HG03139 (cell line): ENCODE results near the gene SRRM1.

Experiments
- ATAC-seq: cut with Tn5 transposase; IDR thresholded peaks from one replicate; pipeline ENCODE4 v1.9.1; 2021; ENCODE audit not compliant: unreplicated experiment

Gene SRRM1

GRCh38 chr1:24642481-24643362 is at the start of gene SRRM1:
TSS of gene SRRM1 (plus strand) at chr1:24643302. CDS start at chr1:24643327, 25 bp downstream.
- peak; percentile 92 for ATAC-seq

- no peak for ATAC-seq
These were observed 48.8 kb upstream of the SRRM1 start for GRCh38 chr1:24594328-24594598.

GRCh38 chr1:24596401-24596880 is 46.7 kb upstream of the SRRM1 start:
- ATAC-seq, result no peak

GRCh38 chr1:24599265-24599664 is 43.8 kb upstream of the SRRM1 start:
- no peak for ATAC-seq

- no peak for ATAC-seq
These were observed 42.6 kb upstream of the SRRM1 start for GRCh38 chr1:24600551-24600950.

GRCh38 chr1:24605534-24606295 is 37.4 kb upstream of the SRRM1 start:
- no peak for ATAC-seq

- ATAC-seq, result no peak
These were observed 36.9 kb upstream of the SRRM1 start for GRCh38 chr1:24606296-24606605.

GRCh38 chr1:24606621-24607020 is 36.5 kb upstream of the SRRM1 start:
- no peak for ATAC-seq

GRCh38 chr1:24609949-24610517 is 33.1 kb upstream of the SRRM1 start:
- no peak for ATAC-seq

GRCh38 chr1:24619376-24619775 is 23.7 kb upstream of the SRRM1 start:
- no peak for ATAC-seq

GRCh38 chr1:24620678-24621077 is 22.4 kb upstream of the SRRM1 start:
- ATAC-seq, result no peak

- ATAC-seq, result no peak
These were observed 22.0 kb upstream of the SRRM1 start for GRCh38 chr1:24621121-24621520.

- no peak for ATAC-seq
These were observed 20.9 kb upstream of the SRRM1 start for GRCh38 chr1:24622218-24622617.

- ATAC-seq, result no peak
These were observed 10.3 kb upstream of the SRRM1 start for GRCh38 chr1:24632832-24633175.

GRCh38 chr1:24635195-24635843 is 7.8 kb upstream of the SRRM1 start:
- no peak for ATAC-seq

- ATAC-seq, result no peak
These were observed 6.3 kb upstream of the SRRM1 start for GRCh38 chr1:24636661-24637357.

GRCh38 chr1:24639094-24639493 is 4.0 kb upstream of the SRRM1 start:
- ATAC-seq, result no peak

- no peak for ATAC-seq
These were observed 3.2 kb upstream of the SRRM1 start for GRCh38 chr1:24639881-24640280.

GRCh38 chr1:24640288-24640687 is 2.8 kb upstream of the SRRM1 start:
- no peak for ATAC-seq

GRCh38 chr1:24641646-24642151 is 1.4 kb upstream of the SRRM1 start:
- ATAC-seq, result no peak
